Stimulated activated CD4-positive, alpha-beta T cell treated with anti-CD3 and anti-CD28 coated beads, Interleukin-4, amount 100 ng/mL, for 4 hours (primary cell): Measurements from ENCODE around the gene CLIP1.
"Not testable (repeated sequence)": the region's sequence is repeated elsewhere in the genome, so short reads cannot be mapped to it uniquely, and the experiment has no call there.

ENCODE experiments used
- DNase-seq, 2 experiments: peaks; one replicate each; pipeline ENCODE4 v3.0.0-alpha.2; 2020

The CLIP1 gene

DNA sequence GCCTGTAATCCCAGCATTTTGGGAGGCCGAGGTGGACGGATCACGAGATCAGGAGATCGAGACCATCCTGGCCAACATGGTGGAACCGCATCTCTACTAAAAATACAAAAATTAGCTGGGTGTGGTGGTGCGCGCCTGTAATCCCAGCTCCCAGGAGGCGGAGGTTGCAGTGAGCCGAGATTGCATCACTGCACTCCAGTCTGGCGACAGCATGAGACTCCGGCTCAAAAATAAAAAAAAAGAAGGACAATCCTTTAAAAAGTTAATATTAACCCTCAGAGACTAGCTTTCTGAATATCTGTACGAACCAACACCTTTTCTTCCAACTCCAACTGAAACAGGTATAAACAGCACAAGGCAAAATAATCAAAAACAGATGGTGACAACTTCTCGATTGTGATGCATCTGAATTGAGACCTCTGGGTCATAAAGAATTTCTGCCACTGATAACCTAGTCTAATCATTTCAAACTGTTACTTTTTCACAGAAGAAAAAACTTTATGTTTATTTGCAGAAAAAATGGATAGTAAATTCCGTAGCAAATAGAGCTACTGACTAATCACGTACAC is 27.8 kb downstream of the CLIP1 start:
- DNase-seq = no peak

- no peak for DNase-seq
Observed at GRCh38 chr12:122393817-122394216, 28.7 kb downstream of the CLIP1 start.

- no peak for DNase-seq
Observed at GRCh38 chr12:122392411-122392810, 30.1 kb downstream of the CLIP1 start.

- no peak for DNase-seq
Observed at GRCh38 chr12:122389677-122390076, 32.8 kb downstream of the CLIP1 start.

DNA sequence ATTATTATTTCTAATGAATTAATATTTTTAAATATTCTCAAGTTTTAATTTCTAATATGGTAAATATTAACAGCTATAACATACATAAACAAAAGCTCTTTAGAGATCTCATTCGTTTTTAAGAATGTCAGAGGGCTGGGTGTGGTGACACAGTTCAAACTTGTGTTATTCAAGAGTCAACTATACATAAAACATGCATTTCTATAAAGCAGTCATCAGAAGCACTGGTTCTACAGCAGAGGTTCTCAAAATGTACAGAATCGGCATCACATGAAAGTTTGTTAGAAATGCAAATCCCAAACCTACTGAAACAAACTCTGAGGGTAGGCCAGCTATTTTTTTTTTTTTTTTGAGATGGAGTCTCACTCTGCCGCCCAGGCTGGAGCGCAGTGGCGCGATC is 34.6 kb downstream of the CLIP1 start:
- no peak for DNase-seq

DNA sequence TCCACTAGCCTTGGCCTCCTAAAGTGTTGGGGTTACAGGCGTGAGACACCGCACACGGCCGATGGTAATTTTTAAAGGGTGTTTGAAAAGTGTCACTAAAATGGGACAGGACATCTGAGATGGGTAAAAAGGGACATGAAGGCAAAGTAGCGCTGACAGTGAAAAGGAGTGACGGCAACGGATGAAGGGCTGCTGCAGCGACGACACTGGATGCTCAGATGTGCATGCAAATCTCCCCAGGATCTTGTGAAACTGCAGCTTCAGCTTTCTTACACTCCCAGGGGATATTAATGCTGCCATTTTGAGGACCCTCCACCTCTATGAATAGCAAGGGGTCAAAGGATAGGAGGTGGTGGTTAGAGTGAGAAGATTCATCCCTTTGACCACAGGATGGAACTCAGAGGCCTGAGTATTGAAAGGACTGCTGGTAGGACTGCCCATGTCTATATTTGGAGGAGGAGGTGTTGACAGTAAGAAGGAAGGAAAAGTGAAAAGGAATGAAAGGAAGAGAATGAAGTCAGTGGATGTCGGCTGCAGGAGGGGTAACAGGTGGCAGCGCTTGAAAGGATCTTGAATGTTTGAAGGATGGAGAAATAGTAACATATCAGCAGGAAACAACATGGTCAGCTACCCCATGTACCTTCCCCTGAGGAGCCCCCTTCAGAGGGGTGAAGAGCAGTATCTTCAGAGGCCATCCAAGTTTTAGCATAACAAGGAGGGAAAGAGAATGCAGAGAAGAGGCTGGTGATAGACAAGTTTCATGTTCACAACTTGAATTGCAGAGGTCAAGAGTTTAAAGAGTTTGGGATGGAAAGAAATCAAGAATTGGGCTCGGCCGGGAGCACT is 37.1 kb downstream of the CLIP1 start:
- no peak for DNase-seq

GRCh38 chr12:122382919-122383350 is 39.5 kb downstream of the CLIP1 start:
- no peak for DNase-seq

- no peak for DNase-seq
Observed at GRCh38 chr12:122381021-122381420, 41.4 kb downstream of the CLIP1 start.

DNA sequence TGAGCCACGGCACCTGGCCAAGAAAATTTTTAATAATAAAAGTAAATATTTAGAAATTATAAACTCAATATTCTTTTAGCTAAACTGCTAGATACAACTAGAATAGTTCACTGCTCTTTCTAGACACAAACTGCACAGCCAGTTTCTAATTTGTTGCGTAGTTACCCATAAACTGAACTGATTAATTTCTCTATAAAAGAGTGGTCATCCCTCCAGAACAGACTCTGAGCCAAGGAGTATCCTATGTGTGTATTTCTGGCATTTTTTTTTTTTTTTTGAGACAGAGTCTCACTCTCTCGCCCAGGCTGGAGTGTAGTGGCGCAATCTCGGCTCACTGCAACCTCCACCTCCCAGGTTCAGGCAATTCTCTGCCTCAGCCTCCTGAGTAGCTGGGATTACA is 45.7 kb downstream of the CLIP1 start:
- DNase-seq = not testable (repeated sequence)

- no peak for DNase-seq
Observed at GRCh38 chr12:122374707-122375106, 47.8 kb downstream of the CLIP1 start.

DNA sequence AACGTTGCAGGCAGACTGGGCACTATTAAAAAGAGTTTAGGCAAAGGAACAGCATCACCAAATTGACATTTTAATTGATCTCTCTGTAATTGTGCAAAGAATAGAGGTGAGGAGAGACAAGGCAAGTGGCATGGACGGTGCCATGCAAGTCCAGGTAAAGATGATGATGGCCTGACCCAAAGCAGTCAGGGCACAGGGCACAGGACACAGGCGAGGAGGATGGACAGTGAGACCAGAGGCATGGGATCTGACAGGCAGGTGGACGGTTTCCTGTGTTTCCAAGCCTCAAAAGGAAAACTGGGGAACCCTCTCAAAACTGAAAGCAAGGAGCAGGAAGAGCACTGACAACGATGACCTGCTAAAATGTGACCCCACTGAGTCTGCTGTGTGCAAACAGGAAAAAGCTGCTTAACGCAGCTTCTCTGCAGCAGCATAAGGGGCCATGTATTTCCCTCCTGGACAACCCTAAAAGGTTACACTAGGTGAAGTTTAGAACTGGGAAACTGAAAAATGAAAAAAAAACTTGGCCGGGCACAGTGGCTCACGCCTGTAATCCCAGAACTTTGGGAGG is 50.9 kb downstream of the CLIP1 start:
- no peak for DNase-seq

GRCh38 chr12:122368361-122369073 is 54.0 kb downstream of the CLIP1 start:
- DNase-seq = no peak

- DNase-seq = not testable (repeated sequence)
Observed at GRCh38 chr12:122367632-122368031, 54.8 kb downstream of the CLIP1 start.

GRCh38 chr12:122366685-122367475 is 55.6 kb downstream of the CLIP1 start:
- DNase-seq = no peak

GRCh38 chr12:122365226-122365625 is 57.2 kb downstream of the CLIP1 start:
- DNase-seq = not testable (repeated sequence)

DNA sequence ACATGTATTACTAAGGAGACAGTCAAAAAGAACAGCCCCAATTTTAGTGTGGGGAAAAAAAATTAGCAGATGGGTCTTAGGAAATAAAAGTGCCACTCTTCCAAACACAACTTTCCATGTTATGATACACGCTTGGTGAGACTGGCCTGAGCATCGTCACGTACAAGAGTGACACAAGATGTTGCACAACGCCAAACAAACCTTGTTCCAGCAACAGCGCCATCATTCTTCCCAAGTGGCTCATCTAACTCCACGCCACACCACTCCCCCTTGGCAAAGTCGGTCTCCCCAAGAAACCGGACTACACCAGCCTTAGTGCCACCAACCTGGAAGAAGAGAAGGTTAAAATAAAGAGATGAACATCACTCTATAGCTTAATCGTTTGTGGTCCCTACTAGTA is 58.7 kb downstream of the CLIP1 start:
- no peak for DNase-seq

DNA sequence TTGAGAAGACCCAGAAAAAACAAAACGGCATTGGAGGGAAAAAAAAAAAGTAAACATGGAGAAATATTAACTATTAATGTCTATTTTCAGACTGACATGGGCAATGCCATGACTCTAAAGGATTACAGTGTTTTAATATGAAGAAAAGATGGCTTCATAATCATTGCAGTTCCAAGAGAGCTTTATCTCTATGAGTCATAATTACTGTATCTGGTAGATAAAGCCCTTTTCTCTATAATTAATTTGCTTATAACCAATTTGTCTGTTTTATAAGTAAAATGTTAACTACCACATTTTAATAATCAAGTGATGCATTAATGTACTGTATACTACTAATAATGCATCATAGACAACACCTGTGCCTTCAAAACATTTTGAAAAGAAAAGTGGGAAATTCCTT is 59.7 kb downstream of the CLIP1 start:
- DNase-seq = no peak

DNA sequence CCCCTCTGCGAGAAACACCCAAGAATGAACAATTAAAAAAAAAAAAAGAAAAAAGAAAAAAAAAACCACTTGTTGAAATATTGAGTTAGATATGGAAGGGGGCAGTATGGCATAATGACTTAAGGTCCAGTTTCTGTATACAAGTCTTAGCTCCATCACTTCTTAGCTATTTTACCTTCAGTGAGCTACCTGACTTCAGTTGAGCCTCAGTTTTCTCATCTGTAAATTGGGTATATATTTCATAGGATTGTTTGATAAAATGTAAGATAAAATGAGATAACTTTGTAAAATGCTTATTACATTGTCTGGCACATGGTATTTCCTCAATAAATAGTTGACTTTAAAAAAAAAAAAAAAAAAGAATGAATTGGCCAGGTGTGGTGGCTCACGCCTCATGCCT is 64.1 kb downstream of the CLIP1 start:
- DNase-seq = not testable (repeated sequence)

GRCh38 chr12:122357536-122357935 is 64.9 kb downstream of the CLIP1 start:
- not testable (repeated sequence) for DNase-seq

DNA sequence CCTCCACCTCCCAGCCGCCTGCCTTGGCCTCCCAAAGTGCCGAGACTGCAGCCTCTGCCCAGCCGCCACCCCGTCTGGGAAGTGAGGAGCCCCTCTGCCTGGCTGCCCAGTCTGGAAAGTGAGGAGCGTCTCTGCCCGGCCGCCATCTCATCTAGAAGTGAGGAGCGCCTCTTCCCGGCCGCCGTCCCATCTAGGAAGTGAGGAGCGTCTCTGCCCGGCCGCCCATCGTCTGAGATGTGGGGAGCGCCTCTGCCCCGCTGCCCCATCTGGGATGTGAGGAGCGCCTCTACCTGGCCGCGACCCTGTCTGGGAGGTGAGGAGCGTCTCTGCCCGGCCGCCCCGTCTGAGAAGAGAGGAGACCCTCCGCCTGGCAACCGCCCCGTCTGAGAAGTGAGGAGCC is 65.5 kb downstream of the CLIP1 start:
- DNase-seq = not testable (repeated sequence)

- peak; percentile 27 to 30 for DNase-seq
Observed at GRCh38 chr12:122356192-122356635, 66.3 kb downstream of the CLIP1 start.

GRCh38 chr12:122355706-122356105 is 66.8 kb downstream of the CLIP1 start:
- no peak for DNase-seq
